Hepatocyte (in vitro differentiated cells): ENCODE measurements around the gene ZNF385C. TPM values are rescaled to one million over a fixed set of nuclear protein-coding genes. Genes with fewer than 3 reads are reported as not detected.
A peak's percentile ranks its signal among the peaks of the same experiment; 100 is the strongest.

ENCODE experiments used
- DNase-seq: peaks from one replicate; pipeline ENCODE4 v3.0.0-alpha.2; 2016; ENCODE audit warnings: low spot score
- H2AFZ ChIP-seq: fragments of 200-600 bp; sonication (generic); 2 replicates; pipeline ENCODE4 v1.6.0; 2016; ENCODE audit warnings: antibody characterized with exemption, mild to moderate bottlenecking
- H3K27ac ChIP-seq: fragments of 200-600 bp; sonication (generic); 2 replicates; pipeline ENCODE4 v1.5.1; 2016; ENCODE audit warnings: mild to moderate bottlenecking
- H3K27me3 ChIP-seq: fragments of 200-600 bp; sonication (generic); 2 replicates; pipeline ENCODE4 v1.6.1; 2016
- H3K36me3 ChIP-seq: fragments of 200-600 bp; sonication (generic); replicated peaks from 2 replicates; pipeline ENCODE4 v1.5.1; 2016; ENCODE audit warnings: low read depth; ENCODE audit not compliant: insufficient read depth
- H3K4me1 ChIP-seq: fragments of 200-600 bp; sonication (generic); 2 replicates; pipeline ENCODE4 v1.5.1; 2016; ENCODE audit warnings: mild to moderate bottlenecking, moderate library complexity; ENCODE audit not compliant: insufficient read depth
- H3K4me2 ChIP-seq: fragments of 200-600 bp; sonication (generic); 2 replicates; pipeline ENCODE4 v1.6.0; 2016
- H3K4me3 ChIP-seq: fragments of 200-600 bp; sonication (generic); 2 replicates; pipeline ENCODE4 v1.5.1; 2016; ENCODE audit warnings: mild to moderate bottlenecking
- H3K79me2 ChIP-seq: fragments of 200-600 bp; sonication (generic); 2 replicates; pipeline ENCODE4 v1.6.0; 2017; ENCODE audit warnings: mild to moderate bottlenecking
- H3K9me2 ChIP-seq: fragments of 200-600 bp; sonication (generic); replicated peaks from 2 replicates; pipeline ENCODE4 v1.6.0; 2017; ENCODE audit warnings: mild to moderate bottlenecking; ENCODE audit not compliant: insufficient read depth
- H3K9me3 ChIP-seq: fragments of 200-600 bp; sonication (generic); 2 replicates; pipeline ENCODE4 v1.5.1; 2016; ENCODE audit warnings: low read depth, mild to moderate bottlenecking
- H4K20me1 ChIP-seq: fragments of 200-600 bp; sonication (generic); 2 replicates; pipeline ENCODE4 v1.6.0; 2016; ENCODE audit warnings: mild to moderate bottlenecking; ENCODE audit not compliant: insufficient read depth, poor library complexity, severe bottlenecking
- CTCF ChIP-seq: fragments of 200-600 bp; sonication (generic); IDR thresholded peaks from 2 replicates; pipeline ENCODE4 v1.5.1; 2016; ENCODE audit warnings: antibody characterized with exemption, mild to moderate bottlenecking; ENCODE audit not compliant: poor library complexity
- EZH2 ChIP-seq: fragments of 200-600 bp; sonication (generic); IDR thresholded peaks from 2 replicates; pipeline ENCODE4 v1.6.1; 2016; ENCODE audit warnings: antibody characterized with exemption, mild to moderate bottlenecking, borderline replicate concordance
- EZH2phosphoT487 ChIP-seq: fragments of 200-600 bp; sonication (generic); IDR thresholded peaks from one replicate; pipeline ENCODE4 v1.6.1; 2018; ENCODE audit warnings: antibody characterized with exemption, mild to moderate bottlenecking, low read depth, moderate library complexity; ENCODE audit not compliant: unreplicated experiment, severe bottlenecking
- WGBS: methylation state at CpG from one replicate; pipeline ENCODE4 v1.1.6; 2016; ENCODE audit warnings: low lambda C conversion rate; ENCODE audit errors: missing lambda C conversion rate; 5-methylcytosine and 5-hydroxymethylcytosine counted together
- polyA plus RNA-seq: library from polyadenylated mRNA; unstranded; fragments of >200 nt; fragmentation: Nextera tagmentation; extraction: Ambion mirVana; gene quantifications from 2 replicates; pipeline ENCODE4 v1.2.1, GENCODE V29; 2016
- total RNA-seq: library from RNA; depleted of rRNA; stranded (reverse); fragments of >200 nt; gene quantifications from 2 replicates; pipeline ENCODE4 v1.2.3, GENCODE V29; 2014

ZNF385C gene
- total and polyA plus RNA-seq, 2 experiments from 2014 or later = 0.45 to 0.63 TPM

DNA sequence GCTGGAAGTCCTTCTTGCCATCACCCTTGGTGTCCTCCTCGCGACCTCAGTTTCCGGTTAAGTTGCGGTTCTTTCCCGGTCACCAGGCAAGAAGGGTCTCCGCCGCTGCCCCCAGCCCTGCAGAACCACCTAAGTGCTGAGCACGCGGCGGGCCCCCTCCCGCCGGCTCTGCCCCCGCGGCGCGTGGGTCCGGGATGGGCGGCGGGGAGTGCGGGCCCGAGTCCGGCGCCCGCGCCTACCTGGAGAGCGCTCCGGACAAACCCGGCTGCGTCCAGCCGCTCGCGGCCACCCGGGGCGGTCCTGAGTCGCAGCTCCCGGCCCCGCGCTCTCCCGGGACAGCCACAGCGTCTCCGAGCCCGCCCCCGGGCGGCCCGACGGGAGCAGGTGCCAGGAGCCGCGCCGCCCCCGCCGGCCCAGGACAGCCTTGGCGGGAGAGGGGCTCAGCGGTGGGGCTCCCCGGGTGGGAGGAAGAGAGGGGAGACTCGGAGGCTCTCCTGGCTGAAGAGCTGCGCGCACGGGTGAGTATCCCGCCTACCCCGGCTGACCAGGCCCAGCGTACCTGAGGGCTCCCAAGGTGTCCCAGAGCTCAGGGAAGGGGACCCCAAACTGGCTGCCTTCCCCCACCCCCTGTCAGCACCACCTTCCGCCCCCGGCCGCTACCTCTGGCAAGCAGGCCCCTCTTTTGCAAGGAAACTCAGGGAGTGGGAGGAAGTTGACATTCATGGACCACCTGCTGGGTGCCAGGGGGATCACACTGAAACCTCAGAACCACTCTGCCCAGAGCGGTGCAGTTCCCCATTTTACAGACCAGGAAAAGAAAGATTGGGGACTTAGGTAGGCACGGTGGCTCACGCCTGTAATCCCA, 25.7 kb downstream of the ZNF385C start:
- Histone ChIP-seq H3K79me2 (no peaks in the 10 kb centered on the region), H3K36me3 (no peaks in the 10 kb centered on the region), H4K20me1 (no peaks in the 10 kb centered on the region), H3K27me3 (peaks cover 27% of the 10 kb centered on the region), H3K27ac (no peak overlapping the region), H2AFZ (peak overlapping the region; percentile 35), H3K9me3 (no peaks in the 10 kb centered on the region), H3K4me3 (no peak overlapping the region), H3K4me2 (peak overlapping the region; percentile 89), H3K4me1 (no peaks in the 10 kb centered on the region), H3K9me2 (no peaks in the 10 kb centered on the region)
- TF ChIP-seq EZH2 (peak; percentile 87), CTCF (peak; percentile 1), EZH2phosphoT487 (no peak)
- peak; percentile 69 for DNase-seq
- whole genome bisulfite sequencing = 9% methylated on average over 47 of the region's 67 CpGs

DNA sequence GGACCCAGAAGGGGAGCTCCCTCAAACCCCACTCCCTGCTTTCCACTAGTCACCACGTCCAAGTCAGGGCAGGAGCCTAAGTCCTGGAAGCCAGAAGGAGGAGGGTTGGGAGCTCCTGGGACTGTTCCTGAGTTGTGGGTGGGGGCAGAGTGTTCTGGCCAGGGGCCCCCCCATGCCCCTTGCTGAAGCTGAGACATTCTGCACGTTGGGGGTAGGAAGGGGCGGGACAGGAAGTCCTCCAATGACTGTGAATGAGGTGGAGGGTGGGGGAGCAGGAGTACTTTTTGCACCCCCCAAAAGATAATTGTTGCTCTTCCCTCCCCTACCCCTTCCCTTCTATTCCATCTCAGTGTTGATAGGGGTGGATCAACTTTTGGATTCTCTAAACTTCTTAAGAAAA, 26.5 kb downstream of the ZNF385C start:
- TF ChIP-seq CTCF (no peak), EZH2 (no peak), EZH2phosphoT487 (no peak)
- H3K4me1 ChIP-seq = no peaks in the 10 kb centered on the region
- no peak for DNase-seq
- peak overlapping the region; percentile 89 for H3K4me2 ChIP-seq
- WGBS = 32% methylated on average over 3 of the region's 3 CpGs
- H3K4me3 ChIP-seq = no peak overlapping the region
- H3K27me3 ChIP-seq = peaks cover 27% of the 10 kb centered on the region
- no peak overlapping the region for H3K27ac ChIP-seq
- H3K9me3 ChIP-seq = no peaks in the 10 kb centered on the region
- H2AFZ ChIP-seq = peak overlapping the region; percentile 35
- H3K9me2 ChIP-seq = no peaks in the 10 kb centered on the region
- H3K36me3 ChIP-seq = no peaks in the 10 kb centered on the region
- no peaks in the 10 kb centered on the region for H3K79me2 ChIP-seq
- H4K20me1 ChIP-seq = no peaks in the 10 kb centered on the region

DNA sequence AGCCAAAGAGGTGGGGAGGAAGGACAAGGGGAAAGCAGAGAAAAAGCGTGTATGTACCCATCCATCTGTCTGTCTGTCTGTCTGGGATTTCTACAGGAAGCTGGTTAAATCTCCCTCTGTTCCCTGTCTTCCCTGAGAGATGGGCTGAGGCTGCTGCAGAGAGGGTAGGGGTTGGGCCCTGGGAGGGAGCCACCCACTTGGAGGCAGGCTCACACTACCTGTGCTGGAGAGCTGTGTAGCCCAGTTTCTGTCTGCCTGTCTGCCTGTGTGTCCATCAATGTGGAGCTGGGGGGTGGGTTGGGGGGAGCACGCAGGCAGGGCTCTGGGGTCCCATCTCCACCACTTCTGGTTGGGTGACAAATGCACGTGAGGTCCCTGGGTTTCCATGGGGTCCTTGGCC, 29.3 kb downstream of the ZNF385C start:
- no peaks in the 10 kb centered on the region for H3K79me2 ChIP-seq
- no peak for DNase-seq
- peaks cover 26% of the 10 kb centered on the region for H3K27me3 ChIP-seq
- TF ChIP-seq EZH2phosphoT487 (no peak), EZH2 (no peak), CTCF (no peak)
- no peak overlapping the region for H2AFZ ChIP-seq
- H4K20me1 ChIP-seq = no peaks in the 10 kb centered on the region
- no peak overlapping the region for H3K27ac ChIP-seq
- no peaks in the 10 kb centered on the region for H3K36me3 ChIP-seq
- no peaks in the 10 kb centered on the region for H3K9me2 ChIP-seq
- no peaks in the 10 kb centered on the region for H3K9me3 ChIP-seq
- no peaks in the 10 kb centered on the region for H3K4me1 ChIP-seq
- 72% methylated on average over 2 of the region's 3 CpGs for WGBS
- H3K4me3 ChIP-seq = no peak overlapping the region
- no peak overlapping the region for H3K4me2 ChIP-seq
